NCI-H460 (cell line): ENCODE results near the gene TGM3. TPM values are rescaled to one million over a fixed set of nuclear protein-coding genes. Genes with fewer than 3 reads are reported as not detected.

Experiments used
- DNase-seq: peaks from one replicate; pipeline ENCODE4 v3.0.0-alpha.2; 2016; ENCODE audit warnings: low read depth; ENCODE audit errors: extremely low read depth
- total RNA-seq: library from RNA; depleted of rRNA; stranded (reverse); fragments of >200 nt; shearing (Covaris generic); gene quantifications from 2 replicates; pipeline ENCODE4 v1.2.3, GENCODE V29; 2014

Gene TGM3
- total RNA-seq, 1 experiment from 2014 or later, result 0.10 TPM

- DNase-seq, result no peak
These were observed 9.2 kb downstream of the TGM3 start for GRCh38 chr20:2305029-2305428.

- DNase-seq, result no peak
These were observed 9.7 kb downstream of the TGM3 start for GRCh38 chr20:2305479-2305878.

DNA sequence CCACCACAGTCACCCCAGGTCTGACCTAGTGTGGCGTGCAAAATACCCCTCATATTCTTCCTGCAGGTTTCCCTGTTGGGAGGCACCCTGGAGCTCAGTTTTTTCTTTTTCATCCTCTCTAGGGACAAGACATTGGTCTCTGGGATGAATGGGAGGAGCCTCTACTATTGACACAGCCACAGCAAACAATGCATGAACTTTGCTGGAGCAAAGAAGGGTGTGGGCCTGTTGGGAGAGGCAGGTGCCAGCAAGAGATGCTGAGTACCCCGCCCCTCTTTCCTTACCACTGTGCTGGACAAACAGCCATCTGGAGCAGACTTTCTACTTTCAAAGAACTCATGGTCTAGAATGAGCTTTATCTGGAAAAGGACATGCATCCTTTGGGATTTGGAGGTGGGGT lies 10.1 kb downstream of the TGM3 start:
- peak; percentile 51 for DNase-seq

GRCh38 chr20:2307136-2307535 lies 11.3 kb downstream of the TGM3 start:
- DNase-seq, result no peak

DNA sequence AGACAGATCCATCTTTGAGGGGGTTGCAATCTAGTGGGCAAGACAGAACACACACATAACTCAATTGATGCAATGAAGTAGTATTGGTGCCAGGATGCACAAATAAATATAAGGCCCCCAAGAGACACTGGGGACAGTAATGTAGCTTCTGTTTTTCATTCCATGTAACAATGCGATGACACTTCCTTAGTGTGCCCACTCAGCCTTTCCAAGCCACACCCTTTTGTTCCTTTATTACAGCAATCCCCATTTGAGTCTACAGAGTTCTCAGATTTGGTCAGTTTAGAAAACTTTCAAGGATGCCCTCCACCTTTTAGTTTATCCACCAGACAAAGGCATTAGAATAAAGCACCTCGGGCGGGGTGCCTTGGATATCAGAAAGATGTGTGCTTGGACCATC lies 15.5 kb downstream of the TGM3 start:
- DNase-seq, result no peak

DNA sequence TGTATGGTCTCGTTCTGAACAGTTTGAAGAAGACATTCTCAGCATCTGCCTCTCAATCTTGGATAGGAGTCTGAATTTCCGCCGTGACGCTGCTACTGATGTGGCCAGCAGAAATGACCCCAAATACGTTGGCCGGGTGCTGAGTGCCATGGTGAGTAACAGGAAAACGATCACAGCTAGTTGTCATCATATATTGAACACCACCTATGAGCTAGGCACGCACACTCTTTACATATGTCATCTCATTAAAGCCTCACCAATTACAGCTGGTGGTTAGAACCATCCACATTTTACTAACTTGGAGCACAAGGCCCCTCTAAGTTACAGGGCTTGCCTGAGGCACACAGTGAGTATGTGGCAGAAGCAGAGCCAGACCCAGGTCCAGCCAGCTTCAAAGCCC lies 17.1 kb downstream of the TGM3 start:
- no peak for DNase-seq

DNA sequence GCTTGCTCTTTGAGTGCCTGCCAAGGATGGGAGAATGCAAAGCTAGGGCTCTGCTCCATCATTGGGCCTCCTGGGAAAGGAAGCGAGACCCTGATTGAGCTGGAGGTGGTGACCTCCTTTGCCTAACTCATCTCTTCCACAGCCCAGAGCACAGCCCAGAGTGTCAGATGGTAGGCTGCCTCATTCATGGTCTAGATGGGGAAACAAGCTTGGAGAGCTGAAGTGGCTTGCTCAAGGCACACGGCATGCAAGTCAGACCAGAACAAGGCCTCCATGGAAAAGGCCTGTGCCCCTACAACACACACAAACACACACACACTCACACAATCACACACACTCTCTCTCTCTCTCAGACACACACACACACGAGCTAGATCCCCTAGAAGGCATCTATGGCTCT lies 17.5 kb downstream of the TGM3 start:
- no peak for DNase-seq

GRCh38 chr20:2314759-2315439 lies 19.1 kb downstream of the TGM3 start:
- peak; percentile 97 for DNase-seq

DNA sequence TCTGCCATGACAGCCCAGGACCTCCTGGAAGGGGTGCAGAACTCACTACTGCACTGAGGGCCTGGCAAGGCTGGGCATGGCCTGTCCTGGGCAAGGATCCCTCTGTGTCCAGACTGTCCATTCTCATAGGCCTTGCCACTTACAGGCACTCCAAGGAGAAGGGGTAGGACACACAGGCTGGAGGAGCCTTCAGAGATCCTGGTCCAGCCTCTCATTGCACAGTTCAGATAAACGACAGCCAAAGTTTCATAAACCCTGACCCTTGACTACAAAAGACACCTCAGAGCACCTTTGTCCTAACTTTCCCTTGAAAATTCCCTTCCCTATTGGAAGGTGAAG lies 19.6 kb downstream of the TGM3 start:
- DNase-seq, result no peak

DNA sequence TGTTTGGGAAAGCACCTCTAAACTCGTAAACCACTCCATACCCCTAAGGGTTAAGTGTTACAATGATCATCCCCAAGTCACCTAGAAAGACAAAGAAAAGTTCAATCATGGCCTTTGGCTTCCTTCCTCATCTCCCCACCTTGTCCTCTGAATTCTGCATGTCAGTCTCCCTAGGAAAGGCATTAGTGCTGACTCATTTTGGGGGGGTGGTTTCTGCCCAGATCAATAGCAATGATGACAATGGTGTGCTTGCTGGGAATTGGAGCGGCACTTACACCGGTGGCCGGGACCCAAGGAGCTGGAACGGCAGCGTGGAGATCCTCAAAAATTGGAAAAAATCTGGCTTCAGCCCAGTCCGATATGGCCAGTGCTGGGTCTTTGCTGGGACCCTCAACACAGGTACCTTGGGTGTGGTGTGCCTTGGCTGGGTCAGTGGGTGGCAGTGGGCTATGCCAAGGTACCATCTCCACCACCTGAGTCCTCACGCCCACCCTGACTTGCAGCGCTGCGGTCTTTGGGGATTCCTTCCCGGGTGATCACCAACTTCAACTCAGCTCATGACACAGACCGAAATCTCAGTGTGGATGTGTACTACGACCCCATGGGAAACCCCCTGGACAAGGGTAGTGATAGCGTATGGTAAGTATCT lies 21.2 kb downstream of the TGM3 start:
- DNase-seq, result no peak

- no peak for DNase-seq
These were observed 25.2 kb downstream of the TGM3 start for GRCh38 chr20:2320813-2321658.

DNA sequence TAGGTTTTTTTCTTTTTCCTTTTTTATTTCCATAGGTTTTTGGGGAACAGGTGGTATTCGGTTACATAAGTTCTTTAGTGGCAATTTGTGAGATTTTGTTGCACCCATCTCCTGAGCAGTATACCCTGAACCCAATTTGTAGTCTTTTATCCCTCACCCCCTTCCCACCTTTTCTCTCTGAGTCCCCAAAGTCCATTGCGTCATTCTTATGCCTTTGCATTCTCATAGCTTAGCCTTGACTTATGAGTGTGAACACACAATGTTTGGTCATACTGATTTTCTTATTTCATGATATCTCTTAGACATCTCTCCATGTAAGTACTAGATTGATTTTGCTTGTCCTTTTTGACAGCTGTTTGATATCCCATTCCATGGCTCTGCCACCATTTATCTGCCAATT lies 27.2 kb downstream of the TGM3 start:
- no peak for DNase-seq

DNA sequence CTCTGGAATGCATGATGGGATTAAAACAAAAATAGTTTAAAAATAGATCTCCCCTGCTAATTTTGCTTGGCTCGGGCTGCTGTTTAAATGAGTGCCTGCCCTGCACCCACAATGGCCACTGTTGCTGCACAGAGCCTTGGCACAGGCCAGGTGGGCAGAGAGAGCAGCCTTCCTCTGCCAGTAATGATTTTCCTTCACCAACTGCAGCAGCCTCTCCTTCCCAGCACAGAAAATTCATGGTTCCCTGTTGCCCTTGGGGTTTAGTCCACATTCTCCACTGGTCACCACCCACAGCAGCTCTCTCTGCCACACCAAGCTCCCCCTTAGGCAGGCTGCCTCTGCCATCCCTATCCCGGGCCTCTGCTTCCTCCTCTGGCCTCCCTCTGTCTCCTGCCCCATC lies 30.2 kb downstream of the TGM3 start:
- no peak for DNase-seq

- no peak for DNase-seq
These were observed 32.1 kb downstream of the TGM3 start for GRCh38 chr20:2327620-2328555.

DNA sequence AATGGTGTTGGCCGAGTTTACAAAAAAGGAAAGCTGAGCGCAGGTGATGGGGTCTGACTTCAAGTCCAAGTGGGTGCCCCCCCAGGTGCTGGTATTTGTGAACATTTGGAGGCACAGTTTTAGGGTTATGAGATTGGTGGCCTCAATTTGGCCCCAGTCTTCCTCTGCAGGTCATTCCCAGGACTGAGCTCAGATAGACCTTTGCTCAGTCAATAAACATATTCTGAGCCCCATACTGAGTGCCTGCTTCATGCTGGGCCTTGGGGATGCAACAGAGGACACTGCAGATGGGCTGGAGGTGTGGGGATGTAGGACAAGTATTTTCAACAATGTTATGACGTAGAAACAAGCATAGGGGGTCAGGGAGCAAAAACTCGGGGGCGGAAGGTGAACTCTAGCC lies 33.5 kb downstream of the TGM3 start:
- no peak for DNase-seq

- no peak for DNase-seq
These were observed 34.4 kb downstream of the TGM3 start for GRCh38 chr20:2330090-2330695.

GRCh38 chr20:2331106-2331505 lies 35.3 kb downstream of the TGM3 start:
- no peak for DNase-seq

- DNase-seq, result no peak
These were observed 36.2 kb downstream of the TGM3 start for GRCh38 chr20:2331901-2332565.

GRCh38 chr20:2332711-2333110 lies 36.9 kb downstream of the TGM3 start:
- DNase-seq, result no peak

DNA sequence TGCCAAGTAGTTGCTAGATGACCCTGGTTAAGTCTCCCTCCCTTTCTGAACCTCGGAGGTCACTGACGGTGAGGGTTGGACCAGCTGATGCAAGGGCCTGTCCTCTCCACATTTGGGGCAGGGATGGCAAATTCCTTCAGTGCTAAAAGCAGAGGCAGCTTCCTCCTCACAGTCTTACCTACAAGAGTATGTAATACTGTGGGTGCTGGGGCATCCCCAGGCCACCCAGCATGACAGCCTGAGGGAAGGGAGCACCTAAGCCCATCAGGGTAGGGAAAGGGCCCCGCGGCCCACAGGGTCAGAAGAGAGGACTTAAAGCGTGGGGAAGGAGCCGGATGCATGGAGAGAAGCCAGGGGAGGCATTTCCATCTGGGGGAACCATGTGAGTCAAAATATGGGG lies 38.0 kb downstream of the TGM3 start:
- no peak for DNase-seq
